Endometrial microvascular endothelial cells (primary cell): ENCODE data around the gene LYVE1. TPM values are rescaled to one million over a fixed set of nuclear protein-coding genes. Genes with fewer than 3 reads are reported as not detected.

Experiments used
- in situ Hi-C: cut with HindIII; loops from 2 replicates; pipeline ENCODE4 v1.10.0; 2017; ENCODE audit warnings: low sequenced_read_pairs, low pct_unique_long_range_greater_than_20kb; ENCODE audit errors: inconsistent ontology term
- total RNA-seq: library from RNA; depleted of rRNA; stranded (reverse); fragments of >200 nt; gene quantifications from one replicate; pipeline ENCODE4 v1.2.3, GENCODE V29; 2015; ENCODE audit errors: inconsistent ontology term

LYVE1 gene
- total RNA-seq, 1 donor from 2014 or later, result 20.1 TPM

GRCh38 chr11:10565493-10565892, 3.0 kb downstream of the LYVE1 start:
- in situ Hi-C loops, result no loop called here

GRCh38 chr11:10564696-10565318, 3.7 kb downstream of the LYVE1 start:
- in situ Hi-C loops, result no loop called here

- in situ Hi-C loops, result no loop called here
These were observed 4.4 kb downstream of the LYVE1 start for GRCh38 chr11:10564030-10564429.

GRCh38 chr11:10561947-10562346, 6.5 kb downstream of the LYVE1 start:
- in situ Hi-C loops, result no loop called here

- in situ Hi-C loops, result no loop called here
These were observed 7.2 kb downstream of the LYVE1 start for GRCh38 chr11:10561043-10561818.

- in situ Hi-C loops, result no loop called here
These were observed 10.2 kb downstream of the LYVE1 start for GRCh38 chr11:10558288-10558687.

GRCh38 chr11:10556590-10556989, 11.9 kb downstream of the LYVE1 start:
- in situ Hi-C loops, result no loop called here

- in situ Hi-C loops, result no loop called here
These were observed 16.6 kb downstream of the LYVE1 start for GRCh38 chr11:10551845-10552352.

- in situ Hi-C loops, result no loop called here
These were observed 17.2 kb downstream of the LYVE1 start for GRCh38 chr11:10551290-10551592.

GRCh38 chr11:10550503-10551289, 17.8 kb downstream of the LYVE1 start:
- in situ Hi-C loops, result no loop called here

- in situ Hi-C loops, result no loop called here
These were observed 23.7 kb downstream of the LYVE1 start for GRCh38 chr11:10544491-10545465.

- in situ Hi-C loops, result no loop called here
These were observed 24.7 kb downstream of the LYVE1 start for GRCh38 chr11:10543782-10544181.

GRCh38 chr11:10542776-10543175, 25.7 kb downstream of the LYVE1 start:
- in situ Hi-C loops, result no loop called here

- in situ Hi-C loops, result no loop called here
These were observed 26.9 kb downstream of the LYVE1 start for GRCh38 chr11:10541561-10541930.

GRCh38 chr11:10540915-10541560, 27.4 kb downstream of the LYVE1 start, which contains the start of gene RNF141:
Gene RNF141 (minus strand): TSS chr11:10541187. CDS start chr11:10534158, 7,029 bp downstream.
- in situ Hi-C loops, result no loop called here

GRCh38 chr11:10540546-10540914, 27.9 kb downstream of the LYVE1 start:
- in situ Hi-C loops, result no loop called here

- in situ Hi-C loops, result no loop called here
These were observed 29.1 kb downstream of the LYVE1 start for GRCh38 chr11:10539339-10539738.

- in situ Hi-C loops, result no loop called here
These were observed 29.5 kb downstream of the LYVE1 start for GRCh38 chr11:10538924-10539323.
